NCI-H510A (cell line): Measurements from ENCODE around the gene JAML.
A peak's percentile ranks its signal among the peaks of the same experiment; 100 is the strongest.

Experiments used
- DNase-seq: peaks from one replicate; lab custom pipeline; 2025; lab: John Stamatoyannopoulos, UW

Gene JAML

GRCh38 chr11:118145285-118146227 is 79.3 kb downstream of the JAML start:
- DNase-seq = peak; percentile 78

GRCh38 chr11:118144301-118145268 is 80.2 kb downstream of the JAML start:
- DNase-seq = no peak
